SJSA1 (cell line): ENCODE results near the gene ESYT2. TPM values are rescaled to one million over a fixed set of nuclear protein-coding genes. Genes with fewer than 3 reads are reported as not detected.
"Not testable (repeated sequence)": the region's sequence is repeated elsewhere in the genome, so short reads cannot be mapped to it uniquely, and the experiment has no call there.

ENCODE experiments used
- DNase-seq, 2 experiments: peaks; one replicate each; pipeline ENCODE4 v3.0.0-alpha.2; 2015 to 2020; ENCODE audit warnings: low spot score in 2 of 2, low read depth in 1 of 2
- H3K27ac ChIP-seq: fragments of 250-450 bp; sonication (Bioruptor Pico); 2 replicates; pipeline ENCODE4 v1.5.1; 2020; ENCODE audit warnings: mild to moderate bottlenecking, moderate library complexity
- H3K27me3 ChIP-seq: fragments of 250-450 bp; sonication (Bioruptor Pico); replicated peaks from 2 replicates; pipeline ENCODE4 v1.5.1; 2020; ENCODE audit warnings: mild to moderate bottlenecking, moderate library complexity
- H3K36me3 ChIP-seq: fragments of 250-450 bp; sonication (Bioruptor Pico); 2 replicates; pipeline ENCODE4 v1.5.1; 2020; ENCODE audit warnings: mild to moderate bottlenecking
- H3K4me1 ChIP-seq: fragments of 250-450 bp; sonication (Bioruptor Pico); replicated peaks from 2 replicates; pipeline ENCODE4 v1.6.1; 2021; ENCODE audit warnings: mild to moderate bottlenecking
- H3K4me3 ChIP-seq: fragments of 250-450 bp; sonication (Bioruptor Pico); 2 replicates; pipeline ENCODE4 v1.5.1; 2020; ENCODE audit warnings: mild to moderate bottlenecking
- H3K9me3 ChIP-seq: fragments of 250-450 bp; sonication (Bioruptor Pico); replicated peaks from 2 replicates; pipeline ENCODE4 v1.5.1; 2020; ENCODE audit warnings: mild to moderate bottlenecking
- total RNA-seq: library from RNA; depleted of rRNA; stranded (reverse); fragments of >200 nt; shearing (Covaris generic); gene quantifications from 2 replicates; pipeline ENCODE4 v1.2.3, GENCODE V29; 2014

Gene ESYT2
- total RNA-seq, 1 experiment from 2014 or later: 89.6 TPM

DNA sequence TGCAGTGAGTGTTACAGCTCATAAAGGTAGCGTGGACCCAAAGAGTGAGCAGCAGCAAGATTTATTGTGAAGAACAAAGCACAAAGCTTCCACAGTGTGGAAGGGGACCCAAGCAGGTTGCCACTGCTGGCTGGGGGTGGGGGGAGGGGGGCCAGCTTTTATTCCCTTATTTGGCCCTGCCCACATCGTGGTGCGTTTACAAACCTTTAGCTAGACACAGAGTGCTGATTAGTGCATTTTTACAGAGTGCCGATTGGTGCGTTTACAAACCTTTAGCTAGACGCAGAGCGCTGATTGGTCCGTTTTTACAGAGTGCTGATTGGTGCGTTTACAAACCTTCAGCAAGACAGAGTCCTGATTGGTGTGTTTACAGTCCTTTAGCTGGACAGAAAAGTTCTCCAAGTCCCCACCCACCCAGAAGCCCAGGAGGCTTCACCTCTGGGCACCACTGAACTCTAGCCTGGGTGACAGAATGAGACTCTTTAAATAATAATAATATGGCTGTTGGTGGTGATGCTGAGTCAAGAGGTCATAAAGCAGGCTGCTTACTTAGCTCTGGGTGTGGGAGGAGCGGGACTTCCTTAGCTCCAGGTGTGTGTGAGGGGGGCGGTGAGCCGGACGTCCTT is 33.8 kb upstream of the ESYT2 start:
- Histone ChIP-seq H3K27ac (peak overlapping the region; percentile 56; the same call in 1 of the 2 replicates), H3K4me3 (peak overlapping the region; percentile 22; the same call in 1 of the 2 replicates)
- peak in 1 of 2 experiments; percentile 28 for DNase-seq
- not testable (repeated sequence) for H3K4me1 ChIP-seq, H3K27me3 ChIP-seq, H3K36me3 ChIP-seq, H3K9me3 ChIP-seq

DNA sequence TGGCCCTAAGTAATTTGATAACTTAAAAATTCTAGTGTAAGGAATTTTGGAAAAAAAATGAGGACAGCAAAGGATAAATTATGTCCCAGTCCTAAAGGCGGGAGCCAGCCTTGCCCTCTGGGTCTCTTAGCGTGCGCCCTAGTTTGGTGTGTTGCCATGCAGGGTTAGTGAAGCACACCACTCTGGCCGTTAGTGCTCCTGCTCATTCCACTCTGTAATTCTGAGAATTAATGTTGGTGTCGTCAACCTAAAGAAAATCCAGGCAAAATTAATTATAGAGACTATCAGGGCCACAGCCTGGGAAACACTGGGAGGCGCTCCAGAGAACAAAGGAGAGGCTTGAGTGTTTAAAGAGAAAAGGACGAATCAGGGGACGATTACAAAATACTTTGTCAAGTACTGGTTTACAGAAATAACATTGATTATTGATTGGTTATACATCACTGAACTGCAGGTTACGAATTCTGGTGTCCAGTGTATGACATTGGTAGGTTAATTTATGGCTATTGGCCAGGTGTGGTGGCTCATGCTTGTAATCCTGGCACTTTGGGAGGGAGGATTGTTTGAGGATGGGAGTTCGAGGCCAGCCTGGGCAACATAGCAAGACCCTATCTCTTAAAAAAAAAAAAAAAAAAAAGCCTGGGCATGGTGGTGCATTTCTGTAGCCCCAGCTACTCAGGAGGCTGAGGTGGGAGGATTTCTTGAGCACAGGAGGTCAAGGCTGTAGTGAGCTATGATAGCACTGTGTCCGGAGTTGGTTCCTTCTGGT is 32.8 kb upstream of the ESYT2 start:
- Histone ChIP-seq H3K27me3 (no peaks in the 10 kb centered on the region), H3K27ac (no peak overlapping the region)
- no peak for DNase-seq

DNA sequence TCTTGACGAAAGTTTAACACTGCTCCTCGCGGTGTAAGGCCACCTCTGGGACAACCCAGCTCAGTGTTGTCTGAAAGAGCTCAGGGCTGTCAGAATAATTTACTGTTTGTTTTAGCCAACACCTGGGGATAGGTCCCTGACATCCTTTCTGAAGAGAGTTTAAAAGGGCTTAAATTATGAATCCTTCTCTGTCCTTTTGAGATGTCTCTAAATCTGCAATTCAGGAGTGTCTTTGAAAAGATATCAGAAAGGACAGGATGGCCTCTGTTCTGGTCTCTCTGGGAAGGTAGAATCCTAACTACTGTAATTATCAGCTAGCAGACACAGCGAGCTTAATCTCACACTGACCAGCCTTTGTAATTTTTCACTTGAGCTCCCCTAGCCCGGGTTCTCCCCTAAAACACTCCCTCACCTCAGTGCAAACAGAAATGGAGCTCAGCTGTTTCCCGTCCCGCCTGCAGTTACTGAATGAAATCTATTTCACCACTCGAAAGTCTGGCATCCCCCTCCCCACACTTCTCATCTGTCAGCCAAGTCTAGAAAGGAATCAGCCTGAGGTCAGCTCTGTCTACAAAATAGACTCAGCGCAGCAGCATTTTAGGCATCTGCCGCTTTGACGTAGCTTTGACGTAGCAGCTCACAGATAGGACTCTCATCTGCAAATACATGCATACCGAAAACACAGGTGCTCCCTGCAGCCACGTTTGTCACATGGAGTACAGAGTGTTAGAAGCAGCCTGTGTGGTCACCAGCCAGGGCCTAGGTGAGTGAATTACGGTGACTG is 31.9 kb upstream of the ESYT2 start:
- Histone ChIP-seq H3K27me3 (no peaks in the 10 kb centered on the region), H3K27ac (no peak overlapping the region)

More for the DNA sequence above, 32.8 kb upstream of the ESYT2 start:
- no peaks in the 10 kb centered on the region for H3K9me3 ChIP-seq
- no peak overlapping the region for H3K4me3 ChIP-seq
- peaks cover 6% of the 10 kb centered on the region; the same call in 1 of the 2 replicates for H3K4me1 ChIP-seq
- no peaks in the 10 kb centered on the region for H3K36me3 ChIP-seq

DNA sequence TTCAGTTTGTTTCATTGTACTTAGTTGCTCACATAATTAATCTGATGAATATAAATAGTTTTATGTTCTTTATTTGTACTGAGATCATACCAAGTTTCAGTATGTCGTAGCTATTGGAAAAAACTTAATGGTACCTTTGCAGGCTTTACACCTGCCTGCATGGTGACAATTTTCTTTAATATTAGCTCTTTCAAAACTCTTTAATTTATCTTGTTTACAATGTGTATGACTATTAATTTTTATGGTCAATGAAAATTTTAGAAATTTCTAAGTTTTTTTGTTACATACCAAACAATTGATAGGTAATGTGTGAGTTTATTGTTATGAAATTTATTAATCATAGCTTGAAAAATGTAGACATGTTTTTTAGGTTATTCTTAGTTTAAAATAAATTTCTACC is 31.1 kb upstream of the ESYT2 start:
- no peak for DNase-seq
- no peaks in the 10 kb centered on the region for H3K27me3 ChIP-seq
- H3K27ac ChIP-seq: no peak overlapping the region
- no peak overlapping the region for H3K4me3 ChIP-seq
- peaks cover 4% of the 10 kb centered on the region for H3K36me3 ChIP-seq
- no peaks in the 10 kb centered on the region for H3K9me3 ChIP-seq
- peaks cover 6% of the 10 kb centered on the region; the same call in 1 of the 2 replicates for H3K4me1 ChIP-seq

More for the DNA sequence above, 31.9 kb upstream of the ESYT2 start:
- Histone ChIP-seq H3K36me3 (peaks cover 4% of the 10 kb centered on the region), H3K4me3 (no peak overlapping the region), H3K9me3 (no peaks in the 10 kb centered on the region), H3K4me1 (peaks cover 6% of the 10 kb centered on the region; the same call in 1 of the 2 replicates)
- DNase-seq: no peak

DNA sequence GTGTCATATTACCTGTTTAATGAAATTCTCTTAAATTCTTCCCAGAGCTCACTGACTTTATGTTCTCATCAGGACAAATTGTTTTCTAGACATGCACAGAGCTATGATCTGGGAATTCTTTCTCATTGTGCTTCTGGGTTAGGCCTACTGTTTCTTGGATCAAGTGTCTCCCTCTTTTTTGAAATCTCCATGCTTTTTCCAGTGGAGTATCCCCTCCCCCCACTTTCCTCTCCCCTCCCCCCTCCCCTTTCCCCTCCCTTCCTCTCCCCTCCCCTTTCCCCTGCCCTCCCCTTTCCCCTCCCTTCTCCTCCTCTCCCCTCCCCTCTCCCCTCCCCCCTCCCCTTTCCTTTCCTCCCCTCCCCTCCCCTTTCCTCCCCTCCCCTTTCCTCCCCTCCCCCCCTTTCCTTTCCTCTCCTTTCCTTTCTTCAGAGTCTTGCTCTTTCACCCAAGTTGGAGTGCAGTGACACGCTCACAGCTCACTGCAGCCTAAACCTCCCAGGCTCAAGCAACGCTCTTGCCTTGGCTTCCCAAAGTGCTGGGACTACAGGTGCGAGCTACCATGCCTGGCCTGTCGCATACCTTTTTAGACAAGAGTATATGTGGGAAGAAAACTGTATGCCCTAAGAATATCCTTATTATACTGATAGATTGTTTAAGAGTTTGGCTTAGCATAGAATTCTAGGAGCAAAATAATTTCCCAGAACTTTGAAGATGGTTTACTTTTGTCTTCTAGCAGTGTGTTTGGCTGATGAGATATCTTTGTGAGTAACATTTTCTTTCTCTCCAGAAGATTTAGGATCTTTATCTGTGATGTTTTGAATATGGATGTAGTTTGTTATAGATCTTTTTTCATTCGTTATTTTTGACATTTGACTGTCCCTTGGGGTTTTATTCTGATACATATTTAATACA is 29.5 kb upstream of the ESYT2 start:
- H3K4me3 ChIP-seq: no peak overlapping the region
- 0 out of 2 replicates have a peak, but pooled peaks cover 3% of the 10 kb centered on the region for H3K4me1 ChIP-seq
- no peak for DNase-seq
- H3K27ac ChIP-seq: no peak overlapping the region
- H3K9me3 ChIP-seq: no peaks in the 10 kb centered on the region
- H3K27me3 ChIP-seq: no peaks in the 10 kb centered on the region
- peaks cover 4% of the 10 kb centered on the region for H3K36me3 ChIP-seq

DNA sequence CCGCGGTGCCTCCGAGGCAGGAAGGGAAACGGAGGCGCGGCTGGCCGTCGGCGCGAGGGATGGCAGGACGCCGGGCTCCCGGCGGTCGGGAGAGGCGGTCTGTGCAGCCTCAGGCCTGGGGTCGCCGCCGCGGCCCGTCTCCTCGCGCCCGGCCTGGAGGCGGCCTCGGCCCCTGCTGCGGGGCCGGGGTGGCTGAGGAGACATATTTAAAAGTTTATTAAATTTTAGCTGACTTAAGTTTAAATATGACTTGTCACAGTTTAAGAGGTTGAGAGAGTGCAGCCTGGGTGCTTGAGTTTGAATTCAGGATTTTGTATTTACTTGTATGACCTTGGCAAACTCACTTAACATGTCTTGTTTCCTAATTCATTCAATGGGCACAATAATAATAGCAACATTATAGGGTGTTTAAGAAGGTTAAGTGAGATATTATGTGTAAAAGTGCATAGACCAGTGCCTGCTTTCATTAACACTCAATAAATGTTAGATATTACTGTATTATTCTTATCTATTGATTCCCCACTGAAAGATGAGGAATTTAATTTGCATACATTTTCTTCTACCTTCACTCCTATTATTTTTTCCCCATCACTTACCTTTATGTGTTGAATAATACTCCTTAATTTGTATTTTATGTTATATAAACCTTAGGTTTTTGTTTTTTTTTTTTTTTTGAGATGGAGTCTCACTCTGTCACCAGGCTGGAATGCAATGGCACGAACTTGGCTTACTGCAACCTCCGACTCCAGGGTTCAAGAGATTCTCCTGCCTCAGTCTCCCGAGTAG is 27.8 kb upstream of the ESYT2 start:
- Histone ChIP-seq H3K27ac (peak overlapping the region; percentile 23; the same call in 1 of the 2 replicates), H3K27me3 (no peaks in the 10 kb centered on the region), H3K4me3 (peak overlapping the region; percentile 92), H3K4me1 (no peaks in the 10 kb centered on the region), H3K36me3 (peaks cover 4% of the 10 kb centered on the region), H3K9me3 (no peaks in the 10 kb centered on the region)
- peak in 1 of 2 experiments; percentile 10 for DNase-seq

DNA sequence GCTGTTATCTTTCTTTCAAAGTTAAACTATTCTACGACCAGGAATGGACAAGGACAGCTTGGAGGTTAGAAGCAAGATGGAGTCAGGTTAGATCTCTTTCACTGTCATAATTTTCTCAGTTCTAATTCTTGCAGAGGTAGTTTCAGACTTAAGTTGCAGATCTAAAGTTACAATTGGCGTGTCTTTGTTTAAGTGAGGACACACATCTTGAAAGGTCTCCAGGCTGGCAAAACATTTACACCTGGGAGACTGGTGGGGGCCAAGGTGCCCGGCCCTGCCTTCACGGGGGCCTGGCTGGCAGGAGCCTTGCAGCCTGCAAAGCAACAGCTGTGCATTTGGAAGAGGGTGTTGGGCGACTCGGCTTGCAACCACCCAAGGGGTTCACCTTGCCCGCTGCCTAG is 25.4 kb upstream of the ESYT2 start:
- no peaks in the 10 kb centered on the region for H3K9me3 ChIP-seq
- no peak overlapping the region for H3K27ac ChIP-seq
- peaks cover 4% of the 10 kb centered on the region for H3K36me3 ChIP-seq
- H3K4me3 ChIP-seq: no peak overlapping the region
- no peaks in the 10 kb centered on the region for H3K4me1 ChIP-seq
- no peaks in the 10 kb centered on the region for H3K27me3 ChIP-seq
- DNase-seq: peak in 1 of 2 experiments; percentile 22

DNA sequence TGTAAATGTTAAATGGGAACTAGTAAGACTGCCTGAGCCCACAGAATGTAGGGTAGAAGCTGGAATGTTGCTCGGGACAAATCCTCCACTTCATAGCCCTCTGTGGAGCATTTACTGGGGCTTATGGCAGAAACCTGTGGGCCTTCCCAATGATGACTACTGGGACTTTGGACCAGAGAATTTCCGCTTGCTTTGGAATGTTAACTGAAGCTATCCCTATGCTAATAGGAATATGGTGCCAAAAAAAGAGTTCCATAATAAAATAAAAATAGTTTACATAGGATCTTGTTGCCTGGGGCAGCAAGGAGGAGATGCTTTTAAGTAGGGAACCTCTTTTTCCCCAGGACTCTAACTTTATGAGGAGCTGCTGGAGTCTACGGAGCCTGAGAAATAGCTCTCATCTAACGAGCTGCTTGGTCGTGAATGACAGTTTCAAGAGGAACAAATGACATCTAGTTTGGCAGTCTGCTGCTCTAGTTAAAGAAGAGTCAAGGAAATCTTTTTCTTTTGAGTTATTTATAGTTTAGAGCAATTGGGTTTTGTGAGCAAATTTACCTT is 21.3 kb upstream of the ESYT2 start:
- Histone ChIP-seq H3K27me3 (no peaks in the 10 kb centered on the region), H3K4me3 (no peak overlapping the region), H3K4me1 (peaks cover 9% of the 10 kb centered on the region), H3K36me3 (no peaks in the 10 kb centered on the region), H3K27ac (no peak overlapping the region), H3K9me3 (no peaks in the 10 kb centered on the region)
- no peak for DNase-seq

DNA sequence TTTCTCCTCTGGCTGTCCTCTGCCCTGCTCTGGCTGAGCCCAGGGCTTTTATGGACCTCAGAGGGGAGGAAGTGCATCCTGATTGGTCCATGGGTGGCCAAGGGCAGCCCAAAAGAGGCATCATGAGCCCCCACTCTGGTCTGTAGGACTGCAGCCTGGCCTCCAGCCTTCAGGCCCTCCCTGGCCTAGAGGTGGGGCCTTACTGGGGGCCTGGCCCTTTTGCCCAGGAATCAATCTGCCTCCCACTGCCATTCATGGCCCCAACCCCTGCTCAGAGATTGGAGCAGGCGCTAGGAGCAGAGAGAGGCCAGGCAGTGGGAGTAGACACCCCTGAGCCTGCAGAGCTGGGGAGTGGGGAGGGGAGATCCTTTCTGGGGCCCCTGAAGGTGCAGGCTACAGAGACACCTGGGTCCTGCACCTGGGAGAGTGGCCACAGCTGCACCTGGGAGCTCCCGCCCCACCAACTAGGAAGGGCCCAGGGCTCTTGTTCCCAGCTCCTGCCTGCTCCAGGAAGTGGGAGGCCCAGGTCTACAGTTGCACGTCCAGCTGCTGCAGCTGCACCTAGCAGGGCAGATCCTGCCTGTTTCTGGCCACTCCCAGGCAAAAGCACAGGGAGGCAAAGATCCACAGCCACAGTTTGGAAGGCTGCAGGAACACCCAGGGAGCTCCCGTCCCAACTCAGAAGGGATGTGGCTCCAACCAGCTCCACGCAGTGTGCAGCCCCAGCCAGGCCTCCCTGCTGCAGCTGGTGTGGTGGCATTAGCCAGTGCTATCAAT is 20.6 kb upstream of the ESYT2 start:
- Histone ChIP-seq H3K27me3 (no peaks in the 10 kb centered on the region), H3K9me3 (no peaks in the 10 kb centered on the region), H3K27ac (no peak overlapping the region), H3K4me1 (peaks cover 9% of the 10 kb centered on the region), H3K4me3 (no peak overlapping the region), H3K36me3 (no peaks in the 10 kb centered on the region)
- DNase-seq: peak in 1 of 2 experiments; percentile 25

DNA sequence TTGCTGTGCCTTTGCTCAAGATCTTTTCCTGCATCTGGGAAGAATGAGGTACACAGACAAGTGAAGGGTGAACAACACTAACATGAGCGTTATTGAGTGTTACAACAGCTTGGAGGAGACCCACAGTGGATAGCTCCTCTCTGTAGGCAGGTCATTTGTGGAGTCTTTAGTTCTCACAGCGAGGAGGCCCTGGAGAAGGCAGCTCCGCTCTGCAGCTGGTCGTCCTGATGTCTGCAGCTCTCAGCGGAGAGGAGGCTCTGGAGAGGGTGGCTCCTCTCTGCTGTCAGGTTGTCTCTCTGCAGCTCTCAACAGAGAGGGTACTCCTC is 20.1 kb upstream of the ESYT2 start:
- Histone ChIP-seq H3K27ac (no peak overlapping the region), H3K4me3 (no peak overlapping the region), H3K27me3 (no peaks in the 10 kb centered on the region), H3K4me1 (peaks cover 9% of the 10 kb centered on the region), H3K9me3 (no peaks in the 10 kb centered on the region), H3K36me3 (no peaks in the 10 kb centered on the region)
- no peak for DNase-seq

DNA sequence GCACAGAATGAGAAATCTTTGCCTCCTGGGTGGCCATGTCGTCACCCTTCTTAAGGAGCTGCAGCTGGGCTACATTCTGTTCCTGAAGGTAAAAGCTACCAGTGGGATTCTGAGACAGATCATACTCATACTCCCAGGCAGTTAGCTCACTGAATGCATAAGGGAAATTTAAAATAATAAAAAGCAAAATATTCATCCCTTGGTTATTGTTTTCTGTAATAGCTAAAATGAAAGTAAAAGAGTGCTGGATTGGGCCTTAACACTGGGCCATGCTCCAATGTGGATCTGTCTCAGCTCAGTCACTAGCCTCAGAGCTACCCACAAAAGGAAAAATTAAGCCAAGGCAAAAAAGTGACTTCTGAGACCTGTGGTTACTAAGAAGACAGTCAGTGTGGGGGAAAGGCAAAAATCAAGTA is 18.1 kb upstream of the ESYT2 start:
- no peaks in the 10 kb centered on the region for H3K36me3 ChIP-seq
- no peak overlapping the region for H3K4me3 ChIP-seq
- no peaks in the 10 kb centered on the region for H3K27me3 ChIP-seq
- peaks cover 9% of the 10 kb centered on the region for H3K4me1 ChIP-seq
- peak in 1 of 2 experiments; percentile 36 for DNase-seq
- no peaks in the 10 kb centered on the region for H3K9me3 ChIP-seq
- H3K27ac ChIP-seq: peak overlapping the region; percentile 27

DNA sequence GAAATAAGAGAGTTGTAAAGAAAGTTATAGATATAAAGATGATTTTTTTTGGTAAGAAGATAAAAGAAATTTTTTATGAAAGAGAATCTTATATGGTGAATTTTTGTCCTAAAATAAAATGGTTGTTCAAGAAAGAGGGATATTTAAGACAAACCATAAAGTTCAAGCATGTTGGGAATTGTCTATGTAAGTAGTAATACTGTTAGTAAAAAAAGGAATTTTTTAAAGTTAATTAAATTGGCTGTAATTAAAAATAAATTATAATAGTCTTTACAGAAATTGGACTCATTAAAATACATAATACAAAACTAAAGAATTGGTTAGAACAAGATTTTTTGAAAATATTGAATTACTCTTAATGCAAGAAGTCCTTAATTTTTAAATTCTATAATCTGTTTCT is 17.0 kb upstream of the ESYT2 start:
- Histone ChIP-seq H3K27me3 (no peaks in the 10 kb centered on the region), H3K9me3 (no peaks in the 10 kb centered on the region), H3K4me1 (peaks cover 9% of the 10 kb centered on the region), H3K4me3 (no peak overlapping the region), H3K36me3 (no peaks in the 10 kb centered on the region), H3K27ac (no peak overlapping the region)
- no peak for DNase-seq
